ENCODE data around the gene LEO1. TPM values are rescaled to one million over a fixed set of nuclear protein-coding genes. Genes with fewer than 3 reads are reported as not detected.

LEO1 gene
- total RNA-seq, 2 donors from 2014 or later: 9.1 to 10.0 TPM

DNA sequence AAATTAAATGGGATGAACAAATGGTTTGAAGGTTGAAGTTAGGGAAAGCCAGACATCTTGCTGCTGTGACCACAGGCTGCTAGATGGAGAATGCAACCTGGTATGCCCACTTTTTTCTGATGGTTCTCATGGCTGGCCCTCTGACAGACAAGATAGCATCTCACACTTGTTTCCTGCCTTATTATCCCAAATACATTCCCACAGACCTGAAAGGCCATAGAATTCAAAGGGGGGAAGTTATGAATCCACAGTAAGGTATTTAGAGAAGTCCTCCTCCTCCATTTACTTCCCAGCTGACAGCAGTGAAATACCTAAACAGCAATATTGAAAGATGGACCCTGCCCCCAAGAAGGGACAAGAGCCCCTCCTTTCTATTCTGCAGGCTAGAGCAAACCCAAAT is 32.4 kb downstream of the LEO1 start:
- intact Hi-C loops (cut with DNase I): no loop called here
- no peak for DNase-seq (ENCODE audit: low spot score)

DNA sequence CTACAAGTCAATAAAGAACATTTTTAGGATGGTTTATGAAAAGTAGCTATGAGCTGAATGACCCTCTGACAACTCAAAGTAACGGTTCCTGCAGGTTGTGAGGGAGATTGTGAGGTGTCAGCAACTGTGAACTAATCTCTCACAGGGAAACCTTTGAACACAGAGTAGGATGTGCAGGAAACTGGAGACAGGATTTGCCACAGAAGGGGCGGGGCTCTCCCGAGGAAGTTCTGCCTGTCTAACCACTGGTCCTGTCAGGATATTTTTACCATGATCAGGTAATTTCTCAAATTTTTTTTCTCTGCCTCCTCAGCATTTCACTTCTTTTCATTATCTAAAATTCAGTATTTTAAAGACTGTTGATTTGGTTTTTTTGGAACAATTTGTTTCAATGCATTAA is 33.3 kb downstream of the LEO1 start:
- no peak for DNase-seq (ENCODE audit: low spot score)
- intact Hi-C loops (cut with DNase I): no loop called here

DNA sequence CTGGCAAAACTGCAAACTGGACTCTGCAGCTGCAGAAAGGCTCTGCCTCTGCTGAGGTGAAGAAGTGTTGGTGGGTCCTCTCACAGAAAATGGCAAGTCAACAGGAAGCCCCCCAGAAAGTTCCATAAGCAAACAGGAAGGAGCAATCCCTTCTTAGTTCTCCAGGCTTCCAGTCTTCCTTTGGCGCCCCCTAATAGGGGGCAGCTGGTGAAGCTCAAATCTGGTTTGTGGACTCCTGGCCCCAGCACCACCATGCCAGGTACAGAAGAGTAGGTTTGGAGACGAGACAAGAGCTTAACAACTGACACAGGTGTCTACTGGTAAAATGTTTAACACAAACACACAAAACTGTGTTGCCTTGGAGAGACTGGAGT is 35.5 kb downstream of the LEO1 start:
- intact Hi-C loops (cut with DNase I): no loop called here
- no peak for DNase-seq (ENCODE audit: low spot score)

DNA sequence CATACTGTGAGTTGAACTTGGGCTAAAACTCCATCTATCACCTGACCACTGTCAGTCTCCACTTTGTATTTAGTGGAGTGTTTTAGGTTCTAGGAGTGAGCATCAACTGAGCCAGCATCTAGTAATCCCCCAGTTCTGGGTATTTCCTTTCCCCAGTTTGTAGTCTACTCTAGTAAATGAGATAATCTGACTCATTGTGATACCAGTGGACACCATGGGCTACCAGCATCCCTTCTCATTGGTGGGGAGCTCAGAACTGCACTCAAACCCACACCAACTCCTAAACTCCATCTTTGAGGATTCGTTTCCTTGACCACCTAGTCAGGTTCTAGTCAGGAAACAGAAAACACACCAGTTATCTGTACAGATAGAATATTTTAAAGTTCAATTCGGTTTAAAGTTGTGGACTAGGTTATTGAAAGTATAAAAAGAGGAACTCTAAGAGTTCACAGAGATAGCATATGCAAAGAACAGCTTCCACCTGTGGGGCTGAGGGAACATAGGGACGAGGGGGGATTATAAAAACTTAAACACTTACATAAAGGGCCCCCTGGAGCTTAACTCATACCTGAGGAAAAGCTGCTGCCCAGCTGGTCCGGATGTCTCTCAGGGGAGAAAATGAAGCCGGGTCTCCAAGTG is 36.0 kb downstream of the LEO1 start:
- no peak for DNase-seq (ENCODE audit: low spot score)
- intact Hi-C loops (cut with DNase I): no loop called here

DNA sequence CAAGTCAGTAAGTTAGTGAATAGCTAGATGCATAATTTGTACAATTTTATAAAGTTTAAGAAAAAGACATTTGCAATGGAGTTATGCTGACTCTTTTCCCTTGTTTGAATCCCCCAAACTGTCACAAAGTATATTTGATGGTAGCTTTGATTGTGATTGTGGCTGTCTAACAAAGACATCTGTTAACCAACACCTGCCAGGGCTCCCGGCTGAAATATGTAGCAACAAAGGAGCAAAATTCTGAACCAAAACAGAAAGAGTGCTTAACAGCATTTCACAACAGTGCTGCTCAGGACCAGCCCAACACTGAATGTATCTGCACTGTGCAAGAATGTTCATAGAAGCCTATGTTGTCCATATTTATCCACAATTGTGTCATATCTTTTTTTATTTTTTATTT is 39.4 kb downstream of the LEO1 start:
- intact Hi-C loops (cut with DNase I): no loop called here

DNA sequence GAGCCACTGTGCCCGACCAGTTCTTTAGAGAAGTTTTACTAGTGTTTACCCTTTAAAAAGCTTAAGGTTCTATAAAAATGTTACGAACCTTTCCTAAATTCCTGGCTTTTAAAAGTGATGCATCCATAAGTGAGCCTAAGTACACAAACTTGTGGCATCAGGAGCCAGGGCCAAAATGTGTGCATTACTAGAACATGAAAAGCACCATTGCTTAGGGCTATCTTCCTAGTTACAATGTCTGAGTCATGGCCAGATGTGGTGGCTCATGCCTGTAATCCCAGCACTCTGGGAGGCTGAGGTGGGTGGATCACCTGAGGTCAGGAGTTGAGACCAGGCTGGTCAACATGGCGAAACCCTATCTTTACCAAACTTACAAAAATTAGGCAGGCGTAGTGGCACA is 39.9 kb downstream of the LEO1 start:
- intact Hi-C loops (cut with DNase I): no loop called here
- no peak for DNase-seq (ENCODE audit: low spot score)

More for the DNA sequence above, 39.4 kb downstream of the LEO1 start:
- DNase-seq (ENCODE audit: low spot score): no peak

DNA sequence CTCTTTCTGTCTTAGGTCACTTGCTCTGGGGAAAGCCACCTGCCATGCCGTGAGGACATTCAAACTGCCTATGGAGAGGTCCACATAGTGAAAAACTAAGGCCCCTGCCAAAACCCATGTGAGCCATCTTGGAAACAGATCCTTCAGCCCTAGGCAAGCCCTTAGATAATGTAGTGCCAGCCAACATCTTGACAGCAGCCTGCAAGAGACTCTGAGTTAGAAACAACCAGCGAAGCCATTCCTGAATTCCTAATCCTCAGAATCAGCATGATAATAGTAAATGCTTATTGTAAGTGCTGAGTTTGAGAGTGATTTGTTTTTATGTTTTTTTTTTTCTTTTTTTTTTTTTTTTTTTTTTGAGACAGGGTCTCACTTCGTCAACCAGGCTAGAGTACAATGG is 40.6 kb downstream of the LEO1 start:
- intact Hi-C loops (cut with DNase I): no loop called here
- DNase-seq (ENCODE audit: low spot score): no peak

DNA sequence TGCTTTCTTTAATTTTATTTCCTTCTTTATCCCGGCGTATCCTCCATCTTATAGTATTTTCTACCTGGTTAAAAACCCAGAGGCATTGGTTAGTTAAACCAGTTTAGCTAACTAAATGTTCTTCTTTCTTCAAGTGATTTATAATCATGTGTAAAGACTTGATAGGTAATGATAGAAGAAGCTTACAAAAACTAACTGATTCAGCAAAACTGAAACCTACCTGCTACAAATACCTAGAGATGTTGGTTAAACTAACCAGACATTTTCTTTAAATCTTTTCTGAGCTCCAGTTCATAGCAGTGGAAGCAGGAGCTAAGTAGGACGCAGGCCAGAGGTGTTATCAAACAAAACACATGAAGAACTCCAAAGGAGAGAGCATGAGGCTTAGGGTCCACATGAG is 44.8 kb downstream of the LEO1 start:
- intact Hi-C loops (cut with DNase I): no loop called here
- DNase-seq (ENCODE audit: low spot score): no peak

DNA sequence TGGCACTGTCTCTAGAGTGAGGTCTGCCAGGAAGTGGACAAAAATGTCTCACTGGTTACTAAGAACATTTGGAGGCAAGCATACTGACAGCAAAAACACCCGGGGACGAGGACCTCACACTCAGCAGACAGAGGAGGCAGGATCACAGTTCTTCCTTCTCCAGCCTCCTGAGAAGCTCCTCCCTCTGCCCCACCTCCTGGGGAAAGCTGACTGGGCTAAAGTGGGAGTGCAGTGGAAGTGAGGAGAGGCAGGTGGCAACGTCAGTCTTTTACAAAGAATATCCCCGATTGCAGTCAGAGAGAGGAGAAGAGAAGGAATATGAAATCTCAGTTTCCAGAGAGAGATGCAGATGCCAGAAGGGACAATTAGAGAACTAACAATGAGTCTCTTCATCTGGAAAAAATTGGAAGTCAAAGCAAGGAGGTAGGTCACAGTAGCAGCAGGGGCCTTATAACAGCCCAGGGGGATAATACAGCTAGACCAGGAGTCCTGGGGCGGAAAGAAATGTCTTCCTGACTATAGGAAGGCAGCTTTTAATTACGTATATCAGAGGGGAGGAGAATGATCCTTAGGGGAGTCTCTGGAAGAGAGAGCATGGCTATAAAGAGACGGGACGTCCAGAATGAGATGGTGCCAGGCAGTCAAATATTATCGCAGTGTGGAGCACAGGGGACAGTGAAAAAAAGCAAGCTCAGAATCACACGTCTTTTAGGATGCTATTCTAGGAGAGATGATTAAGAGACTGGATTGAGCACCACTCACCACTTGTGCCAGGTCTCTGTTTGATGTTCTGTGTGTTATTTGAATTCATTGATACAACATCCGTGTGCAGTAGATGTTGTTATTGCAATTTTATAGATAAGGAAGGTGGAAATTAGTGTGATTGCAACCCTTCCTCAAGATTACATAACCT is 47.2 kb downstream of the LEO1 start:
- intact Hi-C loops (cut with DNase I): no loop called here
- DNase-seq (ENCODE audit: low spot score): no peak

DNA sequence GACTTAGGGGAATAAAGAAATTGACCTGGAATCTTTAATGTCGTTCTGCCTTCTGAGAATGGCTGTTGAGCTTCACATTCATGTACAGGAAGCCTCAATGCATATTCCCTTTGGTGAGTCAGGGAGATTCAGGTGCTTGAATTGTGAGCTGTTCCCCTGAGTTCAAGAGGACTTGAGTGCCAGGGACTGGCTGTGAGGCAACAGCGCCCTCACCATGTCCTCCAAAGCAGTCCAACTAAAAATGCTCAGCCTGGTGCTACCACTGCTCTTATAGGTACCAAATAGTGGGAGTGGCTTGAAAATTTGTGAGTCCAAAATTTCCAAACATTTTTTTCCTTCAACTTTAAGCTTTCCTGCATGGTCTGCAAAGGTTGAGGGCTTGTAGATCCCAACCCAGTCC is 54.1 kb downstream of the LEO1 start:
- no peak for DNase-seq (ENCODE audit: low spot score)
- intact Hi-C loops (cut with DNase I): no loop called here

DNA sequence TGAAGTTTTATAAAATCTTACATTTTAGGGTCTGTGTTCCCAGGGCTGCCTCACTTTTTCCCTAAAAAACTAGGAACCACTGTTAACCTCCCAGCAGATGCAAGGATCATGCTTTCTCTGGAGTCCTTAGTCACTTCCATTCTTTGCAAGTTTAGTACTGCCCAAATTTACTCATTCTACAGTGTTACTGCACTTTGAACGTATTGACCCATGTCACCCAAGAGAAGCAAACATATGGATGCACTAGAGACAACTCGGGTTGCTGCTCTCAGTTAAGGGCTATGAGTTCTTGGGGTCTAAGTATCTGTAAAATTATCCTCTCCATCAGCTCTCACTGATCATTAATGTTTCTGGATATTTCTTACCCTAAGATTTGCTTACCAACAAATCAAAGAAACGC is 59.0 kb downstream of the LEO1 start:
- intact Hi-C loops (cut with DNase I): no loop called here
- no peak for DNase-seq (ENCODE audit: low spot score)

DNA sequence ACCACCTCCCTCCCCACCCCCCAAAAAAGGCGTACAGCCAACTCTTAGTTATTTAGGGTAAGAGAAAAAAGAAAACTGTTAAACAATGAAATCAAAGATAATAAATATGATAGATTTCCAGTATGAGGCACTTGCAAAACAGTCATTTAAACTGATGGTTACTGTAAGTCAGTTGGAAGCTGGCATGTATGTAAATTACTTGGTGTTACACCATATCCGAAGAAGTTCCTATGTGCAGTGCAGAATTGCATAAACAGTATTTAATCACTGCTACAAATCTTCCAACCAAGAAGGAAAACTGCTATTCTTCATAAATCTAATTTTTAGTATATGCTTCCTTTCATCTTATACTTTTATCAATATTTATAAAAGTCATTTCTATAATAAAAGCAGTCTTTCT is 62.0 kb downstream of the LEO1 start:
- DNase-seq (ENCODE audit: low spot score): no peak
- intact Hi-C loops (cut with DNase I): no loop called here

DNA sequence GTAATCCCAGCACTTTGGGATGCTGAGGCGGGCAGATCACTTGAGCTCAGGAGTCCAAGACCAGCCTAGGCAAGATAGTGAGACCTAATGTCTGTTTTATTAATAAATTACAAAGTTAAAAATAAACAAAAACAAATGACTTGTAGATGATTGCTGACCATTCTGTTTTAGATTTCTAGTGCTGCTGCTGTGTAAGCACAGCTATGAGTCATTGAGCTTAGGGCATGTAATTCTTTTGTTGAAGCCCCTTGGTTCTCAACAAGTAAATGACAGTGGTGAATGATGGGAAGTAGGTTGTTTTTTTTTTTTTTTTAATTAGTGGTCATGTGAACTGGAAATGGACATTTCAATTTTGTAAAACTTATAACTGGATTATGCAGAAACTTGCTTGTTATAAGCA is 63.3 kb downstream of the LEO1 start:
- intact Hi-C loops (cut with DNase I): no loop called here

DNA sequence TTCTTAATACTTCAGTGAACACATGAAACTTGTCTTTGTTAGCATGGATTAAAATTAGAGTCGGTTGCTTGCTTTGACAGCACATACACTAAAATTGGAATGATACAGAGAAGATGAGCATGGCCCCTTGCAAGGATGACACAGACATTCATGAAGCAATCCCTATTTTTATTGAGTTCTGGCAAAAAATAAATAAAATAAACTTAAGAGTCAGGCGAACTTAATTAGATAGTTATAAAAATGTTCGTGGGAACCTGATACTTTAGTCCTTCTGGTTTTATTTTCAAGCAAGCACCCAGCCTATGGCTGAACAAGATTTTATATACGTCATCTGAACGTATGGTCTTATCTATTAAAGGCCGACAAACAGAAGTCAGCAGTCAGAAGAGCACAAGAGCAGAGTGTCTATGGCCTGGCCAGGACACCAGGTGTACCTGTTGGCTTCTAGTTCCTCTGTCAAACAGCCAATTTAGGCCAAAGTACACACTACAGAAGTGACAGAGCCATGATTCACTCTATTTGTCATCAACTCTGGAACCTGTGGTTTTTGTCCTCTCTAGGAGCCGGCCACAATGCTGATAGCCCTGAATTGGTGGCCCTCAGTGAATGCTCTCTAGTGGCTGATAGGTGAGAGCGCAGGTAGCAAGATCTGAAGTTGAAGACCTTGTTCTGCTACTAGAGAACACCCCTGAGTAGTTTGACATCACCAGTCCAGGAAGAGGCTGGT is 64.3 kb downstream of the LEO1 start:
- intact Hi-C loops (cut with DNase I): no loop called here
- no peak for DNase-seq (ENCODE audit: low spot score)

More for the DNA sequence above, 63.3 kb downstream of the LEO1 start:
- no peak for DNase-seq (ENCODE audit: low spot score)

DNA sequence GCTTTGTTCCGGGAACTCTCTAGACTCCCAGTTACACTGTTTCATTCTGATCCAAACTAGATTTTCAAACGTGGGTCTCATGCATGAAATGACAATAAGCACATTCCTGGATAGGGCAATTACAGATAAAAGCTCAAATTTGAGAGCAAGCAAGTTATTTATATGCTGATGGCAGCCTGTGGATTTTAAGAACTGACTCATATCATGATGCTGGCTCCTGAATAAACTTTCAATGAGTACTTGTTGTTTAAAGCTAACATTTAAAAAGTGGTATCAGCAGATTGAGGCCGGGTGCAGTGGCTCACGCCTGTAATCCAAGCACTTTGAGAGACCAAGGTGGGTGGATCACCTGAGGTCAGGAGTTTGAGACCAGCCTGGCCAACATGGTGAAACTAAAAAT is 66.6 kb downstream of the LEO1 start:
- no peak for DNase-seq (ENCODE audit: low spot score)
- intact Hi-C loops (cut with DNase I): no loop called here

DNA sequence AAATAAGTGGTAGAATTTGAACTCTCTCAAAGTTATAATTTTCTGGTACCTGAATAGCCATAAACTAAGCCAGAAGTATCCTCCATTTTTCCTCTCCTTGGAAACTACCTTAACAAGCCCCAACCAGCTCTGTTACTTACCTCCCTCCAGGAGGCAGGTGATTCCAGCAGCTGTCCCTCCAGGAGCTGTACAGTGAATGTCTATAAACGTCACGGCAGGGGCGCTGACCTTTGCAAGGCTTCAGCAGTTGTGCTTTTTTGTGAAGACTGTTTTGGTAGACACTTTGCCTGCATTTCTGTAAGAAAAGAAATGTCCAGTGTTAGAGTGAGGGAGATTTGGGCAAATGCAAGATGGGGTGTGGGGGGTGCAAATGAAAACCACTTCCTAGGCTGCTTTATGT is 67.2 kb downstream of the LEO1 start:
- DNase-seq (ENCODE audit: low spot score): no peak

DNA sequence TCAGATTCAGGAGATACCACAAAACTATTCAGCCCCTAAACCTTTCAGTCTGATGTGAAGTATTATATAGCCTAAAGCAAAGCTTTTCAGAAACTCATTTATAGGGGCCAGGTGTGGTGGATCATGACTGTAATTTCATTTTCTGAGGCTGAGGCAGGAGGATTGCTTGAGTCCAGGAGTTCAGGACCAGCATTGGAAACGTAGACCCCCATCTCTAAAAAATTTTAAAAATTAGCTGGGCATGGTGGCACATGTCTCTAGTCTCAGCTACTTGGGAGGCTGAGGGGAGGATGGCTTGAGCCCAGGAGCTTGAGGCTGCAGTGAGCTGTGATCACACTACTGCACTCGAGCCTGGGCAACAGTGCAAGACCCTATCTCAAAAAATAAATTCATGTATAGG is 82.1 kb downstream of the LEO1 start:
- intact Hi-C loops (cut with DNase I): no loop called here
- DNase-seq (ENCODE audit: low spot score): no peak

More for the DNA sequence above, 67.2 kb downstream of the LEO1 start:
- intact Hi-C loops (cut with DNase I): no loop called here

DNA sequence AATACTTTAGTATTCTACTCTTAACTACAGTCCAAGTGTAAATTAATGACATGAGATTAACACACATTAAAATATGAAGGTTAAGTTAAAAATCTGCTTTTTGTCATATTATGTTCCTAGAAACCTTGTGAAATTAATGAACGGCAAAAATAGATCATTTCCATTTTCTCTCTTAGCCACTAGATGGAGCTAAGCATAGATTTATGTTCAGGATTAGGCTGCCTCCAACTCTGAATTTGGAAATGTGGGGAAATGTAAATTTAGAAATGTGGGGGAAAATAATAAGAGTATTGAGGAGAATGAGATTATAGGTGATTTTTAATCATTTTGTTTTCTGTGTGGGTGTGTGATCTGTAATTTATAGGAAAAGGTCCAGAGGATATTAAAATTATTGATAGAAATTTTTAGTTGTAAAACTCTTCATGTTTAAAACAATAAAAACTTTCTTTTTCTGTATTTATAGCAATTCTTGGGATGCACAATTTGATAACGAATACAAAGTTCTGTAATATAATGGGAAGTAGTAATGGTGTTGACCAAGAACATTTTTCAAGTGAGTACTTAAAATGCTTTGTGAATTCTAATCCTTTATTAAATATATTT is 82.9 kb downstream of the LEO1 start:
- intact Hi-C loops (cut with DNase I): no loop called here
- no peak for DNase-seq (ENCODE audit: low spot score)
